ENCODE measurements around the gene WSCD2. TPM values are rescaled to one million over a fixed set of nuclear protein-coding genes. Genes with fewer than 3 reads are reported as not detected.

Gene WSCD2
- polyA plus RNA-seq, 1 donor (not counting 4 experiments of a cell fraction or from before 2014, with no cell fraction given), result not detected

DNA sequence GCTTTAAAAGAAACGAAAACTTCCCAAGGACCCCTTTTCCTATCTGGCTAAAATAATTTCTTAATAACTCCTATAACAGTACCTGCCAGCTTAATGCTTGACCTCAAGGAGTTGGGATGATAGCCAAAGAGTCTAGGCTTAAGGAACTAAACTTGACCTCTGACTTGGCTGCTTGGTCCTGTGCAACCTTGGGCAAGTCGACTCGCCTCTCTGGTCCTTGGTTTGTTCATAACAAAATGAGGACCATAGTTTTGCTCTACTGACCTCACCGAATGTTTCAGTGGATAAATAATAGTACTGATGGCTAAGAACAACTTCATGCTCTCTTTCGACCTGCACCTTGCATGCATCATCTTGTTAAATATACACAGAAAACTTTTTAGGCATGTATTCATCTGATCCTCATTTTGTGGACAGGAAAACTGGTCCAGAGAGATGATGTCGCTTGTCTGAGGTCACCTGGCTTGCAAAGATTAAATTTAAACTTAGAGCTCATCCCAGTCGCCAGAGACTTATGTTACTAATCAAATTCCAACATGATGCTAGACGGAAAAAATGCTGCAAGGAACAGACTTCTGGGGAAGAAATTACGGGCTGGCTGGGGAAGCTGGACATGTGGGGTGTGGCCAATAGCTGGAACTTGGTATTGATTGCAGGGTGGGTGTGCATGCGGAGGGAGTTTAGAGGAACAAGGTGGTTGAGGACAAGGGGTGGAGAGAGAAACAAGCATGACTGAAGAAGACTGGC, 38.0 kb upstream of the WSCD2 start:
- H3K27me3 ChIP-seq (ENCODE audit: control insufficient read depth, extremely low read depth, insufficient read depth, low read length), result no peaks in the 10 kb centered on the region
- H3K4me2 ChIP-seq (ENCODE audit: control insufficient read depth, extremely low read depth, insufficient read depth, low read depth, low read length), result no peak overlapping the region

DNA sequence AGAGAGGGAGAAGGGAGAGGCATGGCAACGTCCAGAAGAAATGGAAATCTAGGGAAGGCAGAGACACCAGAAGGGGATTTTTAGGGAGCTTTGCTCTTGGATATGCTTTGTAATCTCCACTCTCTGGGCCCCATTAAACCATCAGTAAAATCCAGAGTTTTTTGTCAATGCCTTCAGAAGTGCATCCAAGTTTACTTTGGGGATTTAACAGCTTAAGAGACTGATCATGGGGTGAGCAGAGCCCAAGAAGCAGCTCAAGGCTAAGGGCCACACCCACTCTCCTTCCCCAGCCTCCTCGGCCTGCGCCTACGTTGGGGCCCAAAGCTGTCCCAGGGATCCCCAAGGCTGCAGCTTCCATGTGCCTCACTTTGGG, 37.4 kb upstream of the WSCD2 start:
- Histone ChIP-seq H3K79me2 (ENCODE audit: control insufficient read depth, insufficient read depth, low read length) (no peaks in the 10 kb centered on the region), H3K27ac (ENCODE audit: control insufficient read depth, insufficient read depth, low read length) (no peak overlapping the region), H3K27me3 (ENCODE audit: control insufficient read depth, extremely low read depth, insufficient read depth, low read length) (no peaks in the 10 kb centered on the region), H3K9ac (ENCODE audit: control insufficient read depth, extremely low read depth, insufficient read depth, low read length) (no peak overlapping the region), H2AFZ (ENCODE audit: control insufficient read depth, low read length) (no peak overlapping the region), H3K9me3 (ENCODE audit: control insufficient read depth, low read depth, low read length) (no peaks in the 10 kb centered on the region), H4K20me1 (ENCODE audit: control insufficient read depth, extremely low read depth, insufficient read depth, low read length) (no peaks in the 10 kb centered on the region), H3K9me1 (ENCODE audit: control insufficient read depth, extremely low read depth, insufficient read depth, low read length) (no peaks in the 10 kb centered on the region), H3K4me1 (ENCODE audit: control insufficient read depth, extremely low read depth, insufficient read depth, low read length) (no peaks in the 10 kb centered on the region), H3K36me3 (ENCODE audit: control insufficient read depth in 2 of 2, extremely low read depth in 1 of 2, insufficient read depth in 2 of 2, low read length in 2 of 2) (no peaks in the 10 kb centered on the region), H3K4me3 (ENCODE audit: control insufficient read depth in 2 of 3, extremely low read depth in 1 of 3, insufficient read depth in 2 of 3, low read depth in 1 of 3, low read length in 3 of 3) (no peak overlapping the region), H3K4me2 (ENCODE audit: control insufficient read depth, extremely low read depth, insufficient read depth, low read depth, low read length) (no peak overlapping the region)
- no peak for FAIRE-seq
- no peak for DNase-seq (ENCODE audit: low read depth, low spot score)
- TF ChIP-seq EZH2 (IDR thresholded peaks at IDR 0.05; ENCODE audit: low read length), result no peak
- TF ChIP-seq, protein P1, sequence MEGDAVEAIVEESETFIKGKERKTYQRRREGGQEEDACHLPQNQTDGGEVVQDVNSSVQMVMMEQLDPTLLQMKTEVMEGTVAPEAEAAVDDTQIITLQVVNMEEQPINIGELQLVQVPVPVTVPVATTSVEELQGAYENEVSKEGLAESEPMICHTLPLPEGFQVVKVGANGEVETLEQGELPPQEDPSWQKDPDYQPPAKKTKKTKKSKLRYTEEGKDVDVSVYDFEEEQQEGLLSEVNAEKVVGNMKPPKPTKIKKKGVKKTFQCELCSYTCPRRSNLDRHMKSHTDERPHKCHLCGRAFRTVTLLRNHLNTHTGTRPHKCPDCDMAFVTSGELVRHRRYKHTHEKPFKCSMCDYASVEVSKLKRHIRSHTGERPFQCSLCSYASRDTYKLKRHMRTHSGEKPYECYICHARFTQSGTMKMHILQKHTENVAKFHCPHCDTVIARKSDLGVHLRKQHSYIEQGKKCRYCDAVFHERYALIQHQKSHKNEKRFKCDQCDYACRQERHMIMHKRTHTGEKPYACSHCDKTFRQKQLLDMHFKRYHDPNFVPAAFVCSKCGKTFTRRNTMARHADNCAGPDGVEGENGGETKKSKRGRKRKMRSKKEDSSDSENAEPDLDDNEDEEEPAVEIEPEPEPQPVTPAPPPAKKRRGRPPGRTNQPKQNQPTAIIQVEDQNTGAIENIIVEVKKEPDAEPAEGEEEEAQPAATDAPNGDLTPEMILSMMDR (optimal IDR thresholded peaks at IDR 0.05 in 1 of 3, IDR thresholded peaks at IDR 0.05 in 1 of 3, conservative IDR thresholded peaks at IDR 0.05 in 1 of 3; ENCODE audit: extremely low read depth in 1 of 3, insufficient read depth in 2 of 3, low read length in 3 of 3), result no peak
- dilution Hi-C loops (cut with MboI; ENCODE audit: extremely low pct_ligation_motif_present, low sequenced_read_pairs), result no loop called here

More for the DNA sequence above, 38.0 kb upstream of the WSCD2 start:
- H3K79me2 ChIP-seq (ENCODE audit: control insufficient read depth, insufficient read depth, low read length), result no peaks in the 10 kb centered on the region
- H3K4me3 ChIP-seq (ENCODE audit: control insufficient read depth in 2 of 3, extremely low read depth in 1 of 3, insufficient read depth in 2 of 3, low read depth in 1 of 3, low read length in 3 of 3), result no peak overlapping the region
- no peak overlapping the region for H3K27ac ChIP-seq (ENCODE audit: control insufficient read depth, insufficient read depth, low read length)
- H3K9me3 ChIP-seq (ENCODE audit: control insufficient read depth, low read depth, low read length), result no peaks in the 10 kb centered on the region
- dilution Hi-C loops (cut with MboI; ENCODE audit: extremely low pct_ligation_motif_present, low sequenced_read_pairs), result no loop called here
- H4K20me1 ChIP-seq (ENCODE audit: control insufficient read depth, extremely low read depth, insufficient read depth, low read length), result no peaks in the 10 kb centered on the region
- H2AFZ ChIP-seq (ENCODE audit: control insufficient read depth, low read length), result no peak overlapping the region
- DNase-seq (ENCODE audit: low read depth, low spot score) (no peak), FAIRE-seq (no peak)
- H3K4me1 ChIP-seq (ENCODE audit: control insufficient read depth, extremely low read depth, insufficient read depth, low read length), result no peaks in the 10 kb centered on the region
- no peaks in the 10 kb centered on the region for H3K36me3 ChIP-seq (ENCODE audit: control insufficient read depth in 2 of 2, extremely low read depth in 1 of 2, insufficient read depth in 2 of 2, low read length in 2 of 2)
- H3K9me1 ChIP-seq (ENCODE audit: control insufficient read depth, extremely low read depth, insufficient read depth, low read length), result no peaks in the 10 kb centered on the region
- H3K9ac ChIP-seq (ENCODE audit: control insufficient read depth, extremely low read depth, insufficient read depth, low read length), result no peak overlapping the region
- TF ChIP-seq EZH2 (IDR thresholded peaks at IDR 0.05; ENCODE audit: low read length), result no peak
- TF ChIP-seq, protein P1 (optimal IDR thresholded peaks at IDR 0.05 in 1 of 3, IDR thresholded peaks at IDR 0.05 in 1 of 3, conservative IDR thresholded peaks at IDR 0.05 in 1 of 3; ENCODE audit: extremely low read depth in 1 of 3, insufficient read depth in 2 of 3, low read length in 3 of 3), result no peak
